NCI-H82 (cell line): Measurements from ENCODE around the gene TMEM119.

Source experiments
- DNase-seq: peaks from one replicate; lab custom pipeline; 2025; lab: John Stamatoyannopoulos, UW

Gene TMEM119, protein sequence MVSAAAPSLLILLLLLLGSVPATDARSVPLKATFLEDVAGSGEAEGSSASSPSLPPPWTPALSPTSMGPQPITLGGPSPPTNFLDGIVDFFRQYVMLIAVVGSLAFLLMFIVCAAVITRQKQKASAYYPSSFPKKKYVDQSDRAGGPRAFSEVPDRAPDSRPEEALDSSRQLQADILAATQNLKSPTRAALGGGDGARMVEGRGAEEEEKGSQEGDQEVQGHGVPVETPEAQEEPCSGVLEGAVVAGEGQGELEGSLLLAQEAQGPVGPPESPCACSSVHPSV

GRCh38 chr12:108597559-108598471 is at the start of gene TMEM119:
TMEM119 (minus strand) TSS chr12:108598084; CDS start chr12:108592383, 5,701 bp downstream.
- DNase-seq: peak; percentile 58

- DNase-seq: no peak
Observed at GRCh38 chr12:108646600-108647579, 49.0 kb upstream of the TMEM119 start.

DNA sequence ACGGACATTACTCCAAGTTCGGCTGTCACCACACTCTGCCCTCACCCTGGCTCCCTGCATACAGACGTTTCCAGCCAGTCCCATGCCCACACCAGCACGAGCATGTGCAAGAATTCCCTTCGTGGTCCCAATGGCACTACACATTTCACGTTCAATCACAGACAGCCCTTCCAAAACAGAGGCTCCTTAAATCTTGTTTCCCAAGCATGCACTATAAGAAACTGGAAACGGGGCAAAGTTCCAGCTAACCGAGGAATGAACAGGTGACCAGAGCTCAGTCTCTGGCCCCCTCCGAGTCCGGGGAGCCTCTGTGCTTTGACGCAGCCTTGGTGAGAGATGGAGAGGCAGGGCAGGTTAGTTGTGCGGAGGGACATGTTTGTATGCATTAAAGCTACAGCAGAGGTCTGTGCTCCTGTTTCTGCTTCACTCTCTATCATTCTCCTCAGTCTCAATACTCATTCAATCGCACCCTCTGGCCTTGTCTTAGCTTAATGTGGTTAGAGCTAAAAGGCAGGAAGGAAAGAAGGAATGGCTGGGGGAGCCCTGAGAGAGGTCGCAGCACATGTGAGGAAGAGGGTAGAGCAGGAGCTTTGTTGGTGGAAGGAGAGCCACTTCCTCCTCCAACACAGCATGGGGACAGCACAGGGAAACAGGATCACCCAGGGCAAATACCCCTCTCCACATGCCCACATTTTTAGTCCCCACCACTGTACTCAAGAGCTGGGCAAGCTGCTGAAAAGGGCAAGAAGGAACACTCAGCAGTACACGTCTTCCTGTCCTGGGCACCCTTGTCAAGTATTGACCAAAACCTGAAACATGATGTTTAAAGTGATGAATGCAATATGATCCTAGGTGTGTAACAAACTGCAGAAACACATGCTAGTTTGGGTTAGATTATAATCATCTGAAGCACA is 48.1 kb upstream of the TMEM119 start:
- no peak for DNase-seq

DNA sequence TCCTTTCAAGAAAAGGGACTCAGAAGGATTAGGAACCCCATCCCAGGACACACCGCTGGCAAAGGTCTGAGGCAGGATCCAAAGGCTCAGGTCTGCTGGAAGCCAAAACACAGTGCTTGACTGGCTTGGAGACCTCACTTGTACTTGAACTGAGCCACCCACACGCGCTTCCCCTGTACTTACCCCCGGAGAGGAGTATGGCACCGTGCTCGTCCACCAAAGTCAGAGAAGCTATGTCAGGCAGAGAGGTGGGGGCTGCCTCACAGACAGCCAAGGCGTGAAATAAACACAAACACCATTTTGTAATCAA is 46.9 kb upstream of the TMEM119 start:
- DNase-seq: no peak

GRCh38 chr12:108643941-108644810 is 46.3 kb upstream of the TMEM119 start:
- no peak for DNase-seq

DNA sequence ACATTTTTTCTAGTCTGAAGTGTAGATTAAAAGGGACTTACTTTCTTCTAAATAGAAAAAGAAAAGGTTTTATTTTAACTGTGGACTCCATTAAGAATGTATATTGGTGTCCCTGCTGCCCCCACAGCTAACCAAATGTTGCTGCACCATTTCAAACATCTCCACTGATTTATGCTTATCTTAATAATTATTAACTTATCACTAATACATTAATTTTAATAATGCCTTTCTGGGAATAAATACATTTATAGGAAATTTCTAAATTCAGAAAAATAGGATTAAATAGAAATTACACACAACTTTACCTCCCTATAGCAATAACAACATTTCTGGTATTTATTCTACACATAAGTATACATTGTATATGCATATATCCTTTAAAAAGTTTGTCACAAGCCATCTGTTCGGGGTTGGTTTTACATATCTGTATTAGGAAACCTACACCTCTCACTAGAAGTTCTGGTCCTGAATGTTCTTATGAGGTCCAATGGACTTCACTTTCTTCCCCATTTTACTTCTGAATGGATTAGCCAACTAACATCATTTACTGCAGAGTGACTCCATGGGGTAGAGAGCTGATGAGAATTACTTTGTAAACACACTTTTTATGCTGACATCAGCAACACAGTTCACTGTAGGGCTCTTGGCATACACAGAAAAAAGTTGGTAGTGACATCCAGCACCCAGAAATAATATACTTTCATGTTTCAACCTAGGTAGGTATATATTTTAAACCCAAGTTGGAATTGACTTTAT is 45.2 kb upstream of the TMEM119 start:
- DNase-seq: no peak

GRCh38 chr12:108642269-108642870 is 44.5 kb upstream of the TMEM119 start:
- DNase-seq: peak; percentile 83

- no peak for DNase-seq
Observed at GRCh38 chr12:108641446-108642268, 43.8 kb upstream of the TMEM119 start.

GRCh38 chr12:108640802-108641445 is 43.0 kb upstream of the TMEM119 start:
- peak; percentile 71 for DNase-seq

- no peak for DNase-seq
Observed at GRCh38 chr12:108638997-108639822, 41.3 kb upstream of the TMEM119 start.

GRCh38 chr12:108638141-108638827 is 40.4 kb upstream of the TMEM119 start:
- peak; percentile 41 for DNase-seq

GRCh38 chr12:108637222-108637971 is 39.5 kb upstream of the TMEM119 start:
- DNase-seq: no peak

DNA sequence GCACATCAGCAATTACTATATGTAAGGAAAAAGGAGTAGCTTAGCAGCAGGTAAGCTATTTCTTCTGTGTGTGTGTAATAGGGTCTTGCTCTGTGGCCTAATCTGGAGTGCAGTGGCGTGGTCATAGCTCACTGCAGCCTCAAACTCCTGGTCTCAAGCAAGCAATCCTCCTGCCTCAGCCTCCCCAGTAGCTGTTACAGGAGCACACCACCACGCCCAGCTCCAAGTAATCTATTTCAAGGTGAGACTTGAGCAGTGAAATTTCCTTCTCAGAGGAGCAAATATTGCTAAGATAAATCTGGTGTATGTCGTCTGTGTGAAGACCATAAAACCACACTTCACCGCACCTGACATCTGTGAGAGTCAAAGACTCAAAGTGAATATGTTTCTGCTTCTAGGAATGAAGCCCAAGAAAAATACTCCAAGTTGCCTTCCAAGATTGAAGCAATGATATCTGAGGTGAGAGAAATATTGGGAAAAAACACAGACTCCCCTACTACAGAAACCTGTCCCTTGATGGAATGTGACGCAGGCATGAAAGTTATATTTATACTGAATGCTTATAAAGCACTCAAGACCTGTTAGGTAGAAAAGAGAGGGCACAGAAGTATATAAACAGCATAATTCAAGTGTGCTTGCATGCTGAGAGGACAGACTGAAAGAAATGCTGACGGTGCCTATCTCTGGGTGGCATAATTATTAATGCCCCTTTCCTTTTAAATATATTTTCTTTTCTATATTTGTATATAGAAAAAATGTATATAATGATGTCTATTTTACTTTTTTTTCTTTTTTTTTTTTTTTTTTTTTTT is 38.3 kb upstream of the TMEM119 start:
- no peak for DNase-seq
